Superior temporal gyrus (tissue), 1 donor: Measurements from ENCODE around the gene TAMM41.
"Not testable (repeated sequence)": the region's sequence is repeated elsewhere in the genome, so short reads cannot be mapped to it uniquely, and the experiment has no call there.

Source experiments
- DNase-seq: peaks from one replicate; pipeline ENCODE4 v3.0.0-alpha.2; 2016; ENCODE audit errors: extremely low spot score

The TAMM41 gene, protein sequence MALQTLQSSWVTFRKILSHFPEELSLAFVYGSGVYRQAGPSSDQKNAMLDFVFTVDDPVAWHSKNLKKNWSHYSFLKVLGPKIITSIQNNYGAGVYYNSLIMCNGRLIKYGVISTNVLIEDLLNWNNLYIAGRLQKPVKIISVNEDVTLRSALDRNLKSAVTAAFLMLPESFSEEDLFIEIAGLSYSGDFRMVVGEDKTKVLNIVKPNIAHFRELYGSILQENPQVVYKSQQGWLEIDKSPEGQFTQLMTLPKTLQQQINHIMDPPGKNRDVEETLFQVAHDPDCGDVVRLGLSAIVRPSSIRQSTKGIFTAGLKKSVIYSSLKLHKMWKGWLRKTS

DNA sequence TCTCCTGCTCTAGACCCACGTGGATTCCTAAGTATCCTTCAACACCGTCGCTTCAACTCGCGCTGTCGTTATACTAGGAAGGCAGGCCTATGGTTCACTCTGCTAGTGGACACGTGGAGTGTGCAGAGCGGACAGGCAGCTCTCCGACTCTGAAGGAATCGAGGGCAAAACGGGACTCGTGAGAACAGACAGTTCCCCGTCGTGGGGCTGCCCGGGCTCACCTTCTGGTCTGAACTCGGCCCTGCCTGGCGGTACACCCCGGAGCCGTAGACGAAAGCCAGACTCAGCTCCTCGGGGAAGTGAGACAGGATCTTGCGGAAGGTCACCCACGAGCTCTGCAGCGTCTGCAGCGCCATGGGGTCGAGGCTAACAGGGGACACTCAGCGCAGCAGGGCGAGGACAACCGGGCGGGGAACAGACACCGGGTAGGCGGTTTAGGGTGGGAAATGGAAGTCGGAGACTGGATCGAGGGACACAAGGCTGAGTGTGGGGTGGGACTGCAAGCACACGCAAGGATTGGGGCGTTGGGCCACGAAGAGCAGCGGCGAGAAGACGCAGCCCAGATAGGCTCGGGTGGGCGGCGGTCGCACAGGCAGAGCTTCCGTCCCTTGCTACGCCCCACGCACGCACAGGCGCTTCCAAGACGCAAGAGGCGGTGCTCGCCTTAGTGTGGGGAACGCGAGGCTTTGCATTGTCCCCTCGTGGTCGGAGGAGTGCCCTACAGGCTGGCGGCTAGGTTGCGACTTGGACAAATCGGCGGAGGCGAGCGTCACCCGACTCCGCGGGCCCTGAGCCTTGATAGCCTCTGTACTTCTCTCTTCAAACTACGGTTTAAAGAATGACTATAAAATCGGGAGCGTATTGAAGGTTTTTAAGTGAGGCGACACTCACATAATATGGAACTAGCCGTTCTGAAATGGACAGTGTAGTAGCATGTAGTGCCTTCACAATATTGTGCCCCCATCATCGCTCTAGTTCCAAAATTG, at the start of gene TAMM41:
TAMM41 (minus strand) TSS at position 605 of the 986 bp plus-strand sequence; CDS start at position 356, 249 bp downstream.
- peak; percentile 92 for DNase-seq

DNA sequence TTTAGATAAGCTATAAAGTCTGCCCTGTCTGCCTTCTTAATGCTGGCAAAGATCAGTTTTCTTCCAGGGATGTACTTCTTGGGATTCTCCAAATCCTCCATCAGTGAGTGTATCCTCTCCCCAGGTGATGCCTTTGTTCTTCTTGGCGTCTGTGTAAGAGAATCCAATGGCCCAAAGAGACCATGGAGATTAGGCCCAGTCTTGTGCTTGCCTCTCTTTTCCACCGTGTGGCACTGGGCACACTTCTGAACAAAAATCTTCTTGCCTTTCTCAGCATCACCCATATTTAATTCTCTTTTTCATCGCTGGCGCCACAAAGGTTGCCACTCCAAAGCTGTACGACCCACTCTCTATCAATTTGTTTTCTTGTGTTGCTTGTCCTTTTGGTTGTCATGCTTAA, 32.2 kb upstream of the TAMM41 start:
- no peak for DNase-seq

DNA sequence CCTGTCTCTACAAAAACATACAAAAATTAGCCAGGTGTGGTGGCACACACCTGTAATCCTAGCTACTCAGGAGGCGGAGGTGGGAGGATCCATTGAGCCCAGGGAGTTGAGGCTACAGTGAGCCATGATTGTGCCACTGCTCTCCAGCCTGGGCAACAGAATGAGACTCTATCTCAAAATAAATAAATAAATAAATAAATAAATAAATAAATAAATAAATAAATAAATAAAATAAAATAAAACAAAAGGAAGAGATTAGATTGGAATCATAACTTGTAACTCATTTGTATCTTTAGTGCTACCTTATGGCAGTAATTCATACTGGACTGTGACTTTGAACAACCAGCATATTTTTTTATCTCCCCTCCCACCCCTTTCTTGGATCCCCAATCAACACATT, 28.0 kb upstream of the TAMM41 start:
- not testable (repeated sequence) for DNase-seq

DNA sequence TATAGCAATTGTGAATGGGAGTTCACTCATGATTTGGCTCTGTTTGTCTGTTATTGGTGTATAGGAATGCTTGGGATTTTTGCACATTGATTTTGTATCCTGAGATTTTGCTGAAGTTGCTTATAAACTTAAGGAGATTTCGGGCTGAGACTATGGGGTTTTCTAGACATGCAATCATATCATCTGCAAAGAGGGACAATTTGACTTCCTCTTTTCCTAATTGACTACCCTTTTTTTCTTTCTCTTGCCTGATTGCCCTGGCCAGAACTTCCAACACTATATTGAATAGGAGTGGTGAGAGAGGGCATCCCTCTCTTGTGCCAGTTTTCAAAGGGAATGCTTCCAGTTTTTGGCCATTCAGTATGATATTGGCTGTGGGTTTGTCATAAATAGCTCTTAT, 17.1 kb upstream of the TAMM41 start:
- DNase-seq, result not testable (repeated sequence)

DNA sequence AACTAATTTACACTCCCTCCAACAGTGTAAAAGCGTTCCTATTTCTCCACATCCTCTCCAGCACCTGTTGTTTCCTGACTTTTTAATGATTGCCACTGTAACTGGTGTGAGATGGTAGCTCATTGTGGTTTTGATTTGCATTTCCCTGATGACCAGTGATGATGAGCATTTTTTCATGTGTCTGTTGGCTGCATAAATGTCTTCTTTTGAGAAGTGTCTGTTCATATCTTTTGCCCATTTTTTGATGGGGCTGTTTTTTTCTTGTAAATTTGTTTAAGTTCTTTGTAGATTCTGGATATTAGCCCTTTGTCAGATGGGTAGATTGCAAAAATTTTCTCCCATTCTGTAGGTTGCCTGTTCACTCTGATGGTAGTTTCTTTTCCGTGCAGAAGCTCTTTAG, 15.9 kb upstream of the TAMM41 start:
- DNase-seq, result not testable (repeated sequence)

DNA sequence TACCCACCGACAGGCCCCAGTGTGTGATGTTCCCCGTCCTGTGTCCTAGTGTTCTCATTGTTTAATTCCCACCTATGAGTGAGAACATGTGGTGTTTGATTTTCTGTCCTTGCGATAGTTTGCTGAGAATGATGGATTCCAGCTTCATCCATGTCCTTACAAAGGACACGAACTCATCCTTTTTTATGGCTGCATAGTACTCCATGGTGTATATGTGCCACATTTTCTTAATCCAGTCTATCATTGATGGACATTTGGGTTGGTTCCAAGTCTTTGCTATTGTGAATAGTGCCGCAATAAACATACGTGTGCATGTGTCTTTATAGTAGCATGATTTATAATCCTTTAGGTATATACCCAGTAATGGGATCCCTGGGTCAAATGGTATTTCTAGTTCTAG, 15.5 kb upstream of the TAMM41 start:
- DNase-seq, result not testable (repeated sequence)

DNA sequence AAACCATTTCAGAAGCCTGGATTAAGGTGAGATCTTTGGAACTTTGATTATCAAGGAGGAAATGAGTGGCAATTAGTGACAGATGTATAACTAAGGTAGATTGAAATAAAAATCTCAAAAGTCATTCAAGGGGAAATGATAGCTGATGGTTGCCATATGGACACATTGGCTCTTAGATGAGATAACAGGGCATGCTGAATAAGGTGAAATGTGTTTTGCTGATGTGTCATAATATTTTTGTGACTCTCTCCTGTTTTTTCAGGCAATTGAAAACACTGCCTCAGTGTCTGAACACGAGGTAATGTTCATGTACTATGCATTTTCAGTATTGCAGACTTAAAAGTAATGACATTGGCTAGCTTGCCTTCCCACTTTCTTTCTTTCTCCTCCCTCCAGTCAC, 13.5 kb upstream of the TAMM41 start:
- not testable (repeated sequence) for DNase-seq

DNA sequence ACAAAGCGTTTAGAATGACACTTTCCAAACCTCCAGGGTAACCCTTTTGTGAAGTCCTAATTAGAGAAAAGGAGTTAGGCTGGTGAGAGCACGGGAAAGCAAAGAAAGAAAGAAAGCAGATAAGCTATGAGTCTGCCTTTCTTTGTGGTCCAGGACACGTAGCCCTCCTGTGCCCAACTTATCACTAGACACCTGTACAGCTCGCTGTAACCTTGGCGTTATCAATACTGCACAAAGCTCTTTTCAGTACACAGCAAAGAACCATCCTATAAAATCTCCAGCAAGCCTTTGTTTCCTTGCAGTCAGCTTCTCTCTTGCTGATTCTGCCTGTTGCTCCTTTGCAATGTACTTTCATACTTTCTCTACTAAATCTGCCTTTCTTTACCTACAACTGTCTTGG, 6.8 kb upstream of the TAMM41 start:
- DNase-seq, result no peak

DNA sequence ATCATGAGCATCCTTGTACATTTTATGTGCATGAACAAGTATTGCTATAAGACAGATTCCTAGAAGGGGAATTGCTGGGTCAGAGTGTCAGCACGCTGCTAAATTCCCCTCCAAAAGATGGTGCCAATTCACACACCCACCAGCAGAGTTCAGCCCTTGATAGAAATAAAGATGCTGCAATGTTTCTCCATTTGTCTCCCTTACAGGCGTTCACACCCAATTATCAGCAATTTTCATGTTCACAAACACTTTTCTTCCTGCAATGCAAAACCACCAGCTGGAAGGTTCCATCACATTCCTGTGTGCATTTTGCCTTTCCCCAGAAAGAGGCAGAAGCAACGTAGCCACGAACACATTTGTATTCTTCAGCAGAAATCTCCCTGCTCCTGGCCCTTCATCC, 3.3 kb upstream of the TAMM41 start:
- DNase-seq, result peak; percentile 42

DNA sequence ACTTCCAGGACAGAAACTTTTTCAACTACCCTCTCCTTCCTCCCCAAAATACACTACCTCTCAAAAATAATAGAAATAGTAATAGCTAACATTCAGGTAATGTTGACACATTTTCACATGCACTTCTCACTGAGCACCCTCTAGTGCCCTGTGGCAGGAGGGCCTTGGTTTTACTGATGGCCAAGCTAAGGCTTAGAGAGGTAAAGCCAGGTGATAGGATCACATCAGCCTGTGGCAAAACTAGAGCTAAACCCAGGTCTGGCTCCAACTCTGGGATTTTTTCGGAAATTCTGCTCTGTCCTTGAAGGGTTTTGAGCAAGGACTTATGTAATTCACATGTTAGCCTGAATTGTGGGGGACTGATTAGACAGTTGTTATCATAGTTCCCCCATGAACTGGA, 922 bp upstream of the TAMM41 start:
- DNase-seq, result no peak

DNA sequence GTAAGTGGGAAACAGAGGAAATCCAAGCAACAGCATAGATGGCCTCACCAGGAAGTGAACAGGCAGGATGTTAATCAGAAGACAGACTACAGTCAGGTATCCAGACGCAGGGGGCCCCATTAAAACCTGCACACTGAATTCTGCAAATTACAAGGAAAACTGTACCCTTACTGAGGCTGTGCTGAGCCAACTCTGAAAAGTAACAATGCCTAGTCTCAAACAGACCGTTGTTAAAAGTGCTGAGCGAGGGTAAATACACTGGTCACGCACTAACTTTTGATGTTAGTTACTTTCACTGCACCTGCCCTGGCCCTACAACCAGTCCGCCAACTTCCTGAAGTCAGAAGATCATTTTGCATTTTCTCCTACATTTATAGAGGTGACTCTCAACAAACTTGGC, 1.0 kb downstream of the TAMM41 start:
- no peak for DNase-seq

DNA sequence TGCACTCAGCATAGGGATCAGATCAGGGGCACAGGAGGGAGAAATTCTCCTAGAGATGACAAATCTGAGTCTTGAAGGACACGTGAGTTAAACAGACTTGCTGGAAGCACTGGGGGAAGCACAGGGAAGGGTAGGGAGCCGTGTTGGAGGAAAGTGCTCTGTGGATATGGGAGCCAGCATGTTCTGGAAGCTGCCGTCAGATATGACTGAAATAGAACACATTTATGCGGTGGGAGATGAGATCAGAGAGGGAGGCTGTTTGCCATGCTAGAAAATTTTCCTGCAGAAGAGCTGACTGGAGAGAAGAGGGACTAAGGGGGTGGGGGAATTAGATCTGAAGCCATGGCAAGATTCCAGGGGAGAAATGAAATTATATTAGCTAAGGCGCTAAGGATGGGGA, 1.8 kb downstream of the TAMM41 start:
- no peak for DNase-seq

DNA sequence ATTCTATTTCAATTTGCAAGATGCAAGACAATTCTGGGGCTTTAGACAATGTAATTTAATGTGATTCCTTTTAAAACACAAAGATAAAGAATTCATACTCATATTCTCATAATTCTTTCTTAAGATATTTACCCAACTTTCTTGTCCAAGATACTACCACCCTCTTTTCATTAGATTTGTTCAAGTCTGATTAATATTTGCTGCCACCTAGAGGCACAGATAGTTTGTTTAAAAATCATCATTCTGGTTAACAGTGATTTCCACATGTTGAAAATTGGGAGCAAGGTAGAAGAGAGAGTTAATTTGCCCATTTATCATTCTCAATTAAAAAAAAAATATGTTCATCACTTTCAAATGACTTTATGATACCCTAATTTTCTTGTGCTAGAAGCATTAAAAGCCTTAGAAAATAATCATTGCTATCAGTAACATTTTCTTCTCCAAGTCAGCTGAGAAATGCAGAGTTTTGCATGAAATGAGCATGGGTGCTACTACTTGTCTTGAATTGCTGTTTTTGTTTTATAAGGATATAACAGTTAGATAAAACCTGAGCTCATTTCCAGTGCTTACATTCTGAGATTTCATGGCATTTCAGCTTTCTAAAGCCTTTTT, 11.6 kb downstream of the TAMM41 start:
- DNase-seq, result peak; percentile 81

DNA sequence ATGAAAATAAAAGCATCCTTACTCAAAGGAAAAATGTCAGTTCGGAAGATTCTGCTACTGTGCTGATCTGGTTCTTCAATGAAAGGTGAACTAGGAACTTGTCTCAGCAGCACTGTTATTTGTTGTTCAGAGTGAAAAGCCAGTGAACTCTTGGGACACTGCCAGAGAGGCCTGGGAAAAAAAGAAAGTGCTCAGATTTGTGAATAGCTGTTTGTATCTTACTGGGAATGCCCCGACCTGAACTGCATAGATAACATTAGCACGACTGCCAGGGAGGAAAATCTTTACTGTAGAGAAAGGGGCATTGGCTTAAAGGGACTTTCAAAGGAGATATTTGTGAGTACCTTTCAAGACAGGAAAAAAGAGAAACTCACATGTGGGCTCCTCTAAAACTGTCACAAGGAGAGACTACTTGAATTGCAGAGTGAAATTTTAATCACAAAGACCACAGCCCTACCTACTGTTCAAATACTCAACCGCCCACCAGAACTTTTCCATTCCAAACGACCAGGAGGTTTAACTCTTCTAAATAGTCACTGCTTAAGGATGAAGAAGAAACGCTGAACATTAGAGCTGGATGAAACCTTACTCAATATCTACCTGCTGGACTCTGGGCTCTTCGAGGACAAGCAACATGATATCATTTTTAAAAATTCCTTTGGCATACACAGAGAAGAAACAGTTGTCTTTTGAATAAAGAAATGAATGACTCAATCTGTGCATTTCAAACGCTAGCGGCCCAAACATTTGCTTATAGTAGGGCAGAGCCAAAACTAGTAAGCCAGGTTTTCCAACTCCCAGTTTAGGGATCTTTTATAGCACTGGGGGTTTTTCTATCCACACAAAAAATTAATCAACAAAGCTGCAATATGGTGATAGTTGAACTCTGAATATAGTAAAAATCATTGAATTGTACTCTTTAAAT, 13.4 kb downstream of the TAMM41 start:
- peak; percentile 79 for DNase-seq

DNA sequence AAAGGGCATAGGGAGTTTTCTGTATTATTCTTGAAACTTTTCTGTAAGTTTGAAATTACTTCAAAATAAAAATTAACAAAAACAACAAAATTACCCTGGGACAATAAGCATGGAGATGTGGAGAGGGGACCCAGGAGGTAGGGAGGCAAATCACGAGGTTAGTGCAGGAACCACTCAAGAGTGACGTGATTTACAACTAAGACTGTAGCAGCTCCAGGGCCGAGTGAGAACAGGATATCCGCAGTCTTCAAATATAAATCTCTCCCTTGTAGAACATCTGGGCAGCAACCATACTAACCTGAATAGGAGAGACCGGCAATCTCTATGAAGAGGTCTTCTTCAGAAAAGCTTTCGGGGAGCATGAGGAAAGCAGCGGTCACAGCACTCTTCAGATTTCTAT, 17.3 kb downstream of the TAMM41 start:
- DNase-seq, result no peak

DNA sequence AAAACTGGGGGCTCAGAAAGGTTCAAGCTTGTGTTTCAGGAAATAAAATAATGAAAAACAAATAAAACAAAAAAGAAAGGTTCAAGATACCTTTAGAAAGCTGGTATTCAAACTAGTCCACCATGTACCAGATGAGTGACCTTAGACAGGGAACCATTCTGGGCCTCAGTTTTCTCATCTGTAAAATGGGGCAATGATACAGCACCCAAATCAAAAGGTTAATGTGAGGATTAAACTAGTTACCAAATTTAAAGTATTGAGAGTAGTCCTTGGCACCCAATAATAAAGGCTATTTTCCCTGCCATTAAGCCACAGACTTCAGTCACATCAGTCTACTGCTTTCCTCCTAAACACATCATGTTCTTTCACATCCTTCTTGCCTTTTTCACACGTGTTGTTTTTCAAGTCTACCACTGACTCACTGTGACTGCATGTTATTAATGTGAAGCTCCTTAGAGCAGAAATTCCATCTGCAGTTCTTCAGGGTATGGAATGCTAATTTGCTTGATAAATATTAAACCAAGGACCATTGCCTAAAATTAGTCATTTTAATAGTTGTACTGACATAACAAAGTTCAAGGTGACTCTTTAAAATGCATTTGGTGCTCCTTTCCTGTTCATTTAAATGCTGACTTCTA, 19.9 kb downstream of the TAMM41 start:
- no peak for DNase-seq

DNA sequence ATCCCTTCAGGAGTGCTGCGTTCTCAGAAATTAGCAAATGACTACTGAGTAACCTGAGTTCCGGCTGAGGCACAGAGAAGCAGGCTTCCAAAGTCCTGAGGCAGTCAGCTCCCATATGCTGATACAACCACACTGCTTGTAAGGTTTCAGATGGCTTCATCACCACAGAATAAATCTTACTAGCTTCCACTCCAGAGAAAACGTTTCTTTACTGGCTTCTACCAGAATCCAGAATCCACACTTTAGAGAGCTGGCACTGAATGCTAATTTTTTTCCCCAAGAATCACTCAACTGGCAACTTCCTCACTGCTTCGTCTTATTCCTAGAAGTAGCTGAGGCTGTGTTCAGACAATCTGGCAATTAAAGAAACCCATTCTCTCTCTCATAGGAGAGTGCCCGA, 21.4 kb downstream of the TAMM41 start:
- DNase-seq, result no peak

DNA sequence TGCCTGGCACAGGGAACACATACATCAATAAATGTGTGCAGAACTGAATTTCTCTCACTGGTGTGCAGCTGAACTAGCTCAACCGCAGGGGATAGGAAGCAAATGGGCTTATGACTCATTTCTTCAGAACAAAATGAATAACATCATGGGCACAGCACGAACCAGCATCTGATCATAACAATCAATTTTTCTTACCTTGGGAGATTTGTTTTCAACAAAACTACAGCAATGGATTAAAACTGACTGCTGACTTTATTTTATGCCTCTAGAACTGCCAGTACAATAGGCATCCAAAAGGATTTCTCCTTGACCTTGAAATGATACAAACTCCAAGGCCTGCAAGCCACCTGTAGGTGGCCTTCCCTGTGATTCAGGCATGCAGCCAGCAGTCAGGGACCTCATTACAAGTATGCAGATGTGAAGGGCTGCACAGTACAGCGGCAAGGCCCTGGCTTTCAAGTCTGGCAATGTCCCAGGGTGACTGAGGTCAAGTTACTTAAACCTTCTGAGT, 26.1 kb downstream of the TAMM41 start:
- DNase-seq, result peak; percentile 46

DNA sequence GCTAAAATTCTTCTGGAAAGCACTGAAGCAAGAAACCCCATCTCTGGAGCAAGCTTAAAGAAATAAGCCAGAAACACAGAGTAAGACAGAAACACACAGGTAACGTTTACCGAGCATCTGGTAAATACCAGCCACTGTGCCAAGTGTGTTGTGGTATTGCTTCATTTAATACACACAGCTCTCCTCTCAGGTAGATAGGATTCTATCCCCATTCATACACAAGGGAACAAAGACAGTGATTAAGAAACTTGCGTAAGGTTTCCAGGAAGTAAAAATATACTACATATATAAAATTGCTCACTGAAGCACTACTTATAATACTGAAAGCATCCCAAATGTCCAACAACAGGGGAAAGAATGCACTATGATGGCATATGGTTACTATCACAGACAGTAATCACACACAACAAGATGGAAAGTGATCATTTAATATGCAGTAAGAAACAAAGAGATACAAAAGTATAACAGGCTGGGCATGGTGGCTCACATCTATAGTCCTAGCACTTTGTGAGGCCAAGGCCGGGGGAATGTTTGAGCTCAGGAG, 27.5 kb downstream of the TAMM41 start:
- no peak for DNase-seq

DNA sequence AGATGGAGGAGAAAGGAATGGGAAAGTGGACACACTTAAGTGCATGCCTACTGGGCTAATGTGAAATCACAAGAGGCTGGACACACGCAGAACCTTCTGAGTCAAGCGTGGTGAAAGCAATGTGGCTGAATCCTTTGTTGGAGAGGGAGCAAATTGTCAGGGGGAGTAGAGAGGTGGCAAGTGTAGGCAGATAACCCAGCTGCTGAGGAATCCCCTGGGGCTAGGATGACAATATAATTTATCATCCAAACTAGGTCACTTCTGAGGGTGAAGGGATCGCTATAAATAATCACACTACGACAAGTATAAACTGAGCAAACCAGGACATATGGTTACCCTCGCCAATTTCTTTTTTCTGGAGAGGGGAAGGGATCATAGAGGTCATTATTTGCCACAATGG, 28.7 kb downstream of the TAMM41 start:
- DNase-seq, result no peak
